T-helper 9 cell (primary cell): ENCODE measurements around the gene PTCD1.
A peak's percentile ranks its signal among the peaks of the same experiment; 100 is the strongest.

Experiments
- DNase-seq: peaks from one replicate; pipeline ENCODE4 v3.0.0-alpha.2; 2020

PTCD1 gene

DNA sequence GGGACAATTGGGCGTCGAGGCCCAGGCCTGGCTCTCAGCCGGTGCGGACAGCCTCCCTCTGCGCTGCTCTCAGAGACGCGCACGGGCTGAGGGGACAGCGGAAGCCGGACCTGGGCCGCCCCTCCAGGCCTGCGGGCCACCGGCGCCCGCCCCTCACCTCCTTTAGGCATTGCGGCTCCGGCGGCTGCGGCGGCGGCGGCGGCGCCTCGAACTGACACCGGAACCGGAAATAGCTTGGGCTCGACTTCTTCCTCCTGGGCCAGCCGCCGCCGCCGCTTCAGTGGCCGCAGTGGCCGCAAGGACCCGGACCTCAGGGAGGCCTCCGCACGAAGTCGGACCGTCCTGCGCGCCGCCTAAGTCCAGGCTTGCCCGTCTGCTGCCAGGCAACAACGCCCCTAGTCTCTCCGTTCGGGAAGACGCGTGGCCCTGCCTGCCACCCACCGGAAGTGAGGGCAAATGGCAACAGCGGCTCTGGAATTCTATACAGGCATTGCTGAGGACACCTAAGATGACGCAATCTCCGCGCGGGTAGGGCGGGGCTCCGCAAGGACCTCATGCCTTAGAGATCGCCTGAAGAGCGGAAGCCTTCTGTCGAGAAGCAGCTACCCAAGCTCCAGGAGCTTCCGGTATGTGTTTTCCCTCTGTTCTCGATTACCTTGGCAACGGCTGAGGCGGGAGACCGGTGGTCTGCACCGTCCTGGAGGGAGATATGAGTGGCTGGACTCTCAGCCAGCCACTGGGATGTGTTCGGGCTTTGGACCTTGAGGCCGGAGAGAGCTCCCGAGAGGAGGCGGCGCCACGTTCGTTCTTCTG is 30.0 kb downstream of the PTCD1 start, which contains the start of the genes BUD31 and PDAP1:
Gene BUD31 (plus strand): TSS at position 591 of the 813 bp plus-strand sequence. CDS start 2,124 bp downstream, outside the sequence.
Gene PDAP1 (minus strand): TSS at position 219 of the 813 bp plus-strand sequence. CDS start 49 bp downstream, at position 170.
- peak; percentile 89 for DNase-seq

GRCh38 chr7:99407872-99408378 is 30.7 kb downstream of the PTCD1 start:
- DNase-seq, result peak; percentile 35

GRCh38 chr7:99406557-99406956 is 32.0 kb downstream of the PTCD1 start:
- no peak for DNase-seq

DNA sequence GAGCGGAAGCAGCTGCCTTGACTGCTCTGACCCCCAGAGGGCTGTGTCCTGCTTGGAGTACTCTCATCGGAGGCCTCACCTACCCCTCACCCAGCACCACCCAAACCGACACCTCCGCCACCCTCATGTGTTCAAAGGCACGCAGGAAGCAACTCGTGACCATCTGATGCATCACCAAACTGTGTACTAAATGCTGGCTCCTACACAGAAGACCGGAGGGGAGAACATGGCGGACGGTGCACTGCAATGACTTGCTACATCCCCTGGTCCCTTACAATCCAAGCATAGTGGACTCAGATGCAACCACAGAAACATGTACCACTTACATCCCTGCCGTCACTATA is 33.6 kb downstream of the PTCD1 start:
- DNase-seq, result no peak

DNA sequence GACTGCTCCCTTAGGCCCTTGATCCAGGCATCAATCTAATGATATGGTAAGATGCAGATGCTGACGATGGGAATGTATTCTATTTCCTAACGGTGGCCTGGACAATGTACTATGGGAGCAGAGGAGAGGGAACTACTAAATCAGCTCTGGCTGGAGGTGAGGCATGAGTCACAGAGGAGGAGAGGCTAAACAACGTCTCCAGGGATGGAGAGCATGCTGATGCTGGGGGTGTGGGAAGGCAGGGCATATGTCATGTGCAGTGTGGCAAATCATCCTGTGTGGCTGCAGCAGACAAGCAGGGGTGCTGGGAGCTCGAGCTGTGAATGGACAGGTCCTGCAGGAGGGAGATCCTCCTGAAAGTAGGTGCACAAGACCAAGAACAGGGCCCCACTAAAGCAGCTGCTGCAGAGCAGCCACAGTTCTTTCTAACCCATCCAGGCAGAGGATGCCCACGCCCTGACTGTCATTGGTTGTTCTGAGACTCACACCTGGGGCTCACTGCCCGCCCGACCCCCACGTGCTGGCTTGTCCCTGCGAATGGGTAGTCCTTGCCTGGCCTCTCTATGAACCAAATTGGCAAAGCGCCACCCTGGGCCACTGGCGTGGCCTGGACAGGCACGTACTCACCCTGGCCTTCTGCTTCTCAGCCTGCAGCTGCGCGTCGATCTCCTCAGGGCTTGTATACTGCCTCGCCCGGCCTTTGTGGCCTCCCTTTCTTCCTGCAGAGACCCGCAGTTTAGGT is 34.2 kb downstream of the PTCD1 start:
- no peak for DNase-seq

- no peak for DNase-seq
Observed at GRCh38 chr7:99403764-99404163, 34.8 kb downstream of the PTCD1 start.

DNA sequence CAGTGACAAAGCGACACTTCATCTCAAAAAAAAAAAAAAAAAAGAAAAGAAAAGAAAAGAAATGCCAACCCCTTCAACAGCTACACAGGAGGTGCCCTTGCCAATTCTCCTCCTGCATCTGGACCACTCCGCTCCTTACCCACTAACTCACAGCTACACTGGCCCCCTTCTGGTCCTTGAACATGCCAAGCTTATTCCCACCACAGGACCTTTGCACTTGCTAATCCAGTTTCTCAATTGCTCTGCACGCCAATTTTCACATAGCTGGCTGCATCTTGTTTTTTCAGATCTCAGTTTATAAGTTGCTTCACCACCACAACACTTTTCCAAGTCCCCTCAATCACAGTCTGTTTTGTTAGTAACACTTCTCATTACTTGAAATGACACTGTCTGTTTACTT is 35.7 kb downstream of the PTCD1 start:
- DNase-seq, result no peak

DNA sequence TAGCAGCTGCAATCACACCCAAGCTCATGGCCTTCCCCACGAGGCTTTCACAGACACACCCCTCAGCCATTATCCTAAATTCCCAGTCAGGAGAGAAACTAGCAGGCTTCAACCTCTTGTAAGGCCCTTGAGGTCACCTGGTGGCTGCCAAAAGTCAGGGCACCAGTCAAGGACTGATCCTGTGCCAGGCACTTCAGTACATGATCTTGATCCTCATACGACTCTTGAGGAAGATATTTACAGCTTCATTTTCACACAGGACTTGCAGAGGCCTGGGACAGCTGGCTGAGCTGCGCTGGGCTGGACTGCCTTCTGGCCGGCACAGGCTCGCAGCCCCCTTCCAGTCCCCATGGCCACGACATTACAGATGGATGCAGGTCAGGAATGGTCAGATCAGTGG is 39.0 kb downstream of the PTCD1 start:
- DNase-seq, result no peak

DNA sequence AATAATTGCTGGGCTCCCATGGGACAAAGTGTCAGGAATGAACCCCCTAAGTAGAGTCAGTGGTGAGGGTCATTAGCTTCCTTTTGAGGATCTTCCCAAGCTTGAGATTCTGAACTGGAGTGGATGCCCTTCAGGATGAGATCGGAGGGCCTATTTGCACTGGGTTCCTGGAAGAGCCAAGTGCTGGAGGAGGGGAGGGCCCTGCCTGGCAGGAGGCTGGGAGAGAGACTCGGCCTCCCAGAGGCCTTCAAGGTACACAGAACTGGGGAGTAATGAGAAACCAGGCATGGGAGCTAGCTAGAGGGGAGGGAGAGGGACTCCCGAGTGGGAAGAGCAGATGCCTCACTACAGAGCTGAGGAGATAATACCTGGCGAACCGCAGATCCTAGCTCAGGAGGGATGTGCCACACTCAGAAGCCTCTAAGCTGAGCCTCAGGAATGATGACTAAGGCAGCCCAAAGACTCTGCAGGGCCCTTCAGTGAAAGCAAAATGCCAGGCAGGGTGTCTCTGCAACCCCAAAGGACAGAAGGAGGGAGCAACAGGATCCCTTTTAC is 39.6 kb downstream of the PTCD1 start:
- DNase-seq, result no peak

- no peak for DNase-seq
Observed at GRCh38 chr7:99397297-99397983, 41.2 kb downstream of the PTCD1 start.

DNA sequence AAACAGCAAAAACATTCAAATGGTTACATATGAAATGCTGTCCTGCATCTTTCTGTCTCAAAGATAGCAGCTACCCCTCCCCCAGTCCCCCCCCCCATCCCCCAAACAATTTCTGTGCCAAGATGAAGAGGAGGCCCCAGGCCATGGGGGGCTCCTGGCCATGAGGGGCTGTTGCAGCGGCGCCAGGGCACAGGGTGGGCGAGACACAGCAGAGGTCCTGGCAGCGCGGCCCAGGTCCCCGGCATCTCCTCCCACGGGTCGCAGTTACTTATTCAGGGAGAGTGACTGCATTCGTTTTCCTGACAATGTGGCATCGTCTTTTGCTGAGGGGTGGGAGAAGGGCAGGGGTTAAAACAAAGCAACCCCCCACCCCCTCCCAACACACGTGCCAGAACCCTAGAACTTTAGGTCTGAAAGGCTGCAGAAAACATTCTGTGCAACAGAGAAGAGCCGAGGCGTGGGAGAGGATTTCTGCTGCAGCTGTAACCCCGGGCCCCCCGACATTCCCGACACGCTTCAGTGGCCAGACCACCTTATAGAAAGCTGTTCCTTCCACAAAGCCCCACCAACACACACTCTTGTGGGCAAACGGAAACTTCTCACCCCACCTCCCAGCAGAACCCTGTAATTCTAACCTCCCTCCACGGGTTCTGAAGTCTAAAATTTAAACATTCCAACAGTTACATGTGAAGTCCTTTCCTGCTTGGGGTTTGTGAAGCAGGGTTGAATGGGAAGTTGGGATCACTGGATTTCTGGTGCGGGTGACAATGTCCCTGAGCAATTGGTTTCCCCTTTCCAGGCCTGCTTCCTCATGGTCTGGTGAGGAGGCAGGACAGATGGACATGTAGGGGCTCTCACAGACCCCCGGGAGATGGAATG is 41.9 kb downstream of the PTCD1 start:
- DNase-seq, result no peak

- no peak for DNase-seq
Observed at GRCh38 chr7:99395616-99396327, 42.8 kb downstream of the PTCD1 start.

GRCh38 chr7:99394188-99394502 is 44.5 kb downstream of the PTCD1 start:
- no peak for DNase-seq

GRCh38 chr7:99393355-99394187 is 45.0 kb downstream of the PTCD1 start:
- DNase-seq, result no peak

GRCh38 chr7:99392659-99393354 is 45.8 kb downstream of the PTCD1 start:
- peak; percentile 74 for DNase-seq

DNA sequence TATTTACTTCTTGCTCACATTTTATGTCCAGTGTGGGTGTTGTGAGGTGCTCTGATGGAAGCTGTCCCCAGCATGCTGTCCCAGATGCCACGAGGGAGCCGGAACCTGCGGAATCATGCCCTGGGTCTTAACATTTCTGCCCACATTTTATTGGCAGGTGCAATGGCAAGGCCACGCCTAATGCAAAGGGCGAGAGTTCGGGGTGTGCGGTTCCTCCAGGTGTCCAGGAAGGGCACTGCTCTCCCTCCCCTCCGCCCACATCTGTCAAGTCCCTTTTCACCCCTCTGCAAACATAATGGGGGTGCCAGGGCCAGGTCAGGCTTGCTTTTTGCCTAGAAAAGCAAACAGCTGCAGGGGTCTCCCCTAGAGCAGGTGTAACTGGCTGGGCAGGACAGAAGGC is 46.6 kb downstream of the PTCD1 start:
- DNase-seq, result no peak

GRCh38 chr7:99390941-99391602 is 47.5 kb downstream of the PTCD1 start:
- DNase-seq, result no peak

DNA sequence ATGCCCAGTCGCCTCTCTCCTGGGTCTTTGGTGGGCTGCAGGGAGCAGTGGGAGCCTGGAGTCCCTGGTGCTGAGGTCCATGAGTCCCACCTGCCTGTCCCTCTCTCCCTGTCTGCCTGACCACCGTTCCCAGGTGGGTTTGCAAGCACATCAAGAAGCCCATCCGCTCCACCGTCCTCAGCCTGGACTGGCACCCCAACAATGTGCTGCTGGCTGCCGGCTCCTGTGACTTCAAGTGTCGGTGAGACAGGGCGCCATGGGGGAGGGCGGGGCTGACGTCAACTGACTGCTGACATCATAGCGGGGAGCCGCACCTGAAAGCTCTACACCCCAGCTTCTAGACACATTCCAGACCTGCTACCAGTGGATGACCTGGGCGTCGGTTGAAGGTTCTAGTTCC is 48.8 kb downstream of the PTCD1 start:
- DNase-seq, result no peak

DNA sequence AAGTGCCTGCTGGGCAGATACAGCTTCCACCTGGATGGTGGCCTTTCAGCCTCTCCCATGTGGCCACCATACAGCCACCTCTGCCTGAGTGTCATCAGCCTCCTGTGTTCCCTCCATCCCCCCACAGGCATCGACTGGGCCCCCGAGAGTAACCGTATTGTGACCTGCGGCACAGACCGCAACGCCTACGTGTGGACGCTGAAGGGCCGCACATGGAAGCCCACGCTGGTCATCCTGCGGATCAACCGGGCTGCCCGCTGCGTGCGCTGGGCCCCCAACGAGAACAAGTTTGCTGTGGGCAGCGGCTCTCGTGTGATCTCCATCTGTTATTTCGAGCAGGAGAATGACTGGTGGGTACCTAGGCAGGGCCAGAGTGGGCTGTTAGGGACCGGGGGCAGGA is 50.7 kb downstream of the PTCD1 start:
- no peak for DNase-seq
